Measurements from ENCODE around the gene KLF1. TPM values are rescaled to one million over a fixed set of nuclear protein-coding genes. Genes with fewer than 3 reads are reported as not detected.
"Not testable (repeated sequence)": the region's sequence is repeated elsewhere in the genome, so short reads cannot be mapped to it uniquely, and the experiment has no call there.

The KLF1 gene
- total and polyA plus RNA-seq, 2 donors (not counting 1 experiment from before 2014, with no cell fraction given), result not detected

DNA sequence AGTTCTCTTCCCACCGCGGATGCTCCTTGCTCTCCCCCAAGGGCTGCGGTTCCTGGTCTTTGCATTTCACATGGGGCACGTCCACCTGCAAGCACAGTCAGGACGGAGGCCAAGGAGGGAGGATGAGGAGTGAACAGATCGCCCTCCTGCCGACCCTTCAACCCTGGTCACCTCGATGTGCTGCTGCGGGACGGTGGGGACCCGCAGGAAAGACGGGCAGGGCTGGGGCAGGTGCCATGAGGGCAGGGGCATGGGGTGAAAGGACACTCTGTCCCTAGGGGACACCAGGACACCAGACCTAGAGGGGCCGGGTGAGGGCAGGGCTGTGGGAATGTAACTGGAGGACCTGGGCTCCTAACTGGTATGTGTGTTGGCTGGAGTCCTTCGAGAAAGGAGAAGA is 31.3 kb upstream of the KLF1 start:
- Histone ChIP-seq H3K4me1 (ENCODE audit: control insufficient read depth, extremely low read depth, insufficient read depth, low read length) (peaks cover 3% of the 10 kb centered on the region), H3K27ac (ENCODE audit: insufficient read depth, low read length) (no peak overlapping the region), H2AFZ (ENCODE audit: low read length) (no peak overlapping the region), H4K20me1 (ENCODE audit: control insufficient read depth, extremely low read depth, insufficient read depth, low read length) (no peaks in the 10 kb centered on the region), H3K36me3 (ENCODE audit: control insufficient read depth, insufficient read depth, low read length) (peaks cover 3% of the 10 kb centered on the region), H3K79me2 (ENCODE audit: control insufficient read depth, insufficient read depth, low read length) (no peaks in the 10 kb centered on the region), H3K27me3 (ENCODE audit: control insufficient read depth, insufficient read depth, low read length) (no peaks in the 10 kb centered on the region), H3K4me3 (replicated peaks in 1 of 4; ENCODE audit: control extremely low read depth in 1 of 4, insufficient read depth in 1 of 4, low read depth in 3 of 4, low read length in 4 of 4) (no peak overlapping the region), H3K9ac (ENCODE audit: insufficient read depth, low read length) (no peak overlapping the region), H3K4me2 (ENCODE audit: extremely low read depth, insufficient read depth, low read length) (no peak overlapping the region), H3K9me3 (ENCODE audit: control insufficient read depth, insufficient read depth, low read depth, low read length) (no peaks in the 10 kb centered on the region)
- TF ChIP-seq, protein P1, sequence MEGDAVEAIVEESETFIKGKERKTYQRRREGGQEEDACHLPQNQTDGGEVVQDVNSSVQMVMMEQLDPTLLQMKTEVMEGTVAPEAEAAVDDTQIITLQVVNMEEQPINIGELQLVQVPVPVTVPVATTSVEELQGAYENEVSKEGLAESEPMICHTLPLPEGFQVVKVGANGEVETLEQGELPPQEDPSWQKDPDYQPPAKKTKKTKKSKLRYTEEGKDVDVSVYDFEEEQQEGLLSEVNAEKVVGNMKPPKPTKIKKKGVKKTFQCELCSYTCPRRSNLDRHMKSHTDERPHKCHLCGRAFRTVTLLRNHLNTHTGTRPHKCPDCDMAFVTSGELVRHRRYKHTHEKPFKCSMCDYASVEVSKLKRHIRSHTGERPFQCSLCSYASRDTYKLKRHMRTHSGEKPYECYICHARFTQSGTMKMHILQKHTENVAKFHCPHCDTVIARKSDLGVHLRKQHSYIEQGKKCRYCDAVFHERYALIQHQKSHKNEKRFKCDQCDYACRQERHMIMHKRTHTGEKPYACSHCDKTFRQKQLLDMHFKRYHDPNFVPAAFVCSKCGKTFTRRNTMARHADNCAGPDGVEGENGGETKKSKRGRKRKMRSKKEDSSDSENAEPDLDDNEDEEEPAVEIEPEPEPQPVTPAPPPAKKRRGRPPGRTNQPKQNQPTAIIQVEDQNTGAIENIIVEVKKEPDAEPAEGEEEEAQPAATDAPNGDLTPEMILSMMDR (conservative IDR thresholded peaks at IDR 0.05 in 1 of 2, IDR thresholded peaks at IDR 0.05 in 1 of 2; ENCODE audit: low read depth in 1 of 2, low read length in 2 of 2), result no peak
- no peak for DNase-seq (ENCODE audit: low read depth in 2 of 2)

DNA sequence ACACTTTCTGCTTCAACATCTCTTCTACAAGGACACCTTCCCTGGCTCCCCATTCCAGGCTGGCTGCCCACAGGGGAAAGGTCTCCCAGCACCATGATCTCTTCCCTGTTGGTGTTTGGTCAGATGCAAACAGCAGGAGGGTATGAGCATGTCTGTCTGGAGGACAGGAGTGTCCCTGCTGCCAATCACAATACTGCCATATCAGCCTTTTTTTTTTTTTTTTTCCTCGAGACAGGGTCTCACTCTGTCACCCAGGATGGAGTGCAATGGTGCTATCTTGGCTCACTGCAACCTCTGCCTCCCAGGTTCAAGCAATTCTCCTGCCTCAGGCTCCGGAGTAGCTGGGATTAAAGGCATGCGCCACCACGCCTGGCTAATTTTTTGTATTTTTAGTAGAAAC is 28.9 kb upstream of the KLF1 start:
- not testable (repeated sequence) for H3K27me3 ChIP-seq (ENCODE audit: control insufficient read depth, insufficient read depth, low read length); H3K27ac ChIP-seq (ENCODE audit: insufficient read depth, low read length); DNase-seq (ENCODE audit: low read depth in 2 of 2); H2AFZ ChIP-seq (ENCODE audit: low read length); H3K9me3 ChIP-seq (ENCODE audit: control insufficient read depth, insufficient read depth, low read depth, low read length); H3K36me3 ChIP-seq (ENCODE audit: control insufficient read depth, insufficient read depth, low read length); H3K4me1 ChIP-seq (ENCODE audit: control insufficient read depth, extremely low read depth, insufficient read depth, low read length); H3K79me2 ChIP-seq (ENCODE audit: control insufficient read depth, insufficient read depth, low read length); H3K4me2 ChIP-seq (ENCODE audit: extremely low read depth, insufficient read depth, low read length); H3K9ac ChIP-seq (ENCODE audit: insufficient read depth, low read length); H3K4me3 ChIP-seq (replicated peaks in 1 of 4; ENCODE audit: control extremely low read depth in 1 of 4, insufficient read depth in 1 of 4, low read depth in 3 of 4, low read length in 4 of 4); H4K20me1 ChIP-seq (ENCODE audit: control insufficient read depth, extremely low read depth, insufficient read depth, low read length)

DNA sequence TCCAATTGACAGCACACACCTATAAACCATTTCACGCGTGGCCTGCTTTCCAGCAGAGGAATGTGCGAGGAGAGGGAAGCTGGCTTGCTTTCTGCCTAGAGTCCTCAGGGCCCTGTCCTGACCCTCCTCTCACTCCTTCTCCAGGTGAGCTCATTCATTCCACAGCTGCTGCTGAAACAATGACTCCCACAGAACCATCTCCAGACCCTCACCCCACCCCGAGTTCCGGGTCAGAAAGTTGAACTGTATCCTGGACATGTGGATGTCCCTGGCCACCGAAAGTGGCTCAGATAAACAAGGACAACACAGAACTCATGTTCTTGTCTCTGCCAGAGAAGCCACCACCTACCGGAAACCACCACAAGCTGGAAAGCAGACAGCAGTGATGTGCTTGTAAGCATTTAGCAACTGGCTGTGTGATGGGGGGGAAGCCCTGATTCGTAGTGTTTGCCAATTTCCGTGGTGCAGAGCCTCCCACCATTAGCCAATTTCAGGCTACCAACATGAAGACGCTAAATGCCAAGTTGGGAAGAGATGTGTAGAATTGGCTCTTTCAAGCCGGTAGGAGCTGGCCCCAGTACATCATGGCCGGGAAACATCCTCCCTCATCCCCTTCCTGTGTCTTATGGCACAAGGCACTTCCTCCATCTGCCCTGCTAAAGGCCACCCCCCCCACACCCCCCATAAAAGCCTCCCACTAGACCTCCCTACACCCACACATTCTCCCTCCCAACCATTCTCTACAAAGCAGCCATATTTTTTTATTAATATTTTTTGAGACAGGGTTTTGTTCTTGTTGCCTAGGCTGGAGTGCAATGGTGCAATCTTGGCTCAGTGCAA is 27.1 kb upstream of the KLF1 start:
- H3K36me3 ChIP-seq (ENCODE audit: control insufficient read depth, insufficient read depth, low read length), result no peaks in the 10 kb centered on the region
- no peaks in the 10 kb centered on the region for H3K27me3 ChIP-seq (ENCODE audit: control insufficient read depth, insufficient read depth, low read length)
- no peaks in the 10 kb centered on the region for H3K9me3 ChIP-seq (ENCODE audit: control insufficient read depth, insufficient read depth, low read depth, low read length)
- peak overlapping the region; percentile 2 for H2AFZ ChIP-seq (ENCODE audit: low read length)
- no peak overlapping the region for H3K4me2 ChIP-seq (ENCODE audit: extremely low read depth, insufficient read depth, low read length)
- peaks cover 8% of the 10 kb centered on the region for H3K4me1 ChIP-seq (ENCODE audit: control insufficient read depth, extremely low read depth, insufficient read depth, low read length)
- peak; percentile 37 to 43 for DNase-seq (ENCODE audit: low read depth in 2 of 2)
- TF ChIP-seq EZH2 (IDR thresholded peaks at IDR 0.05; ENCODE audit: low read length, missing control alignments), result no peak
- TF ChIP-seq, protein P1 (conservative IDR thresholded peaks at IDR 0.05 in 1 of 2, IDR thresholded peaks at IDR 0.05 in 1 of 2; ENCODE audit: low read depth in 1 of 2, low read length in 2 of 2), result no peak
- H3K9ac ChIP-seq (ENCODE audit: insufficient read depth, low read length), result no peak overlapping the region
- no peak overlapping the region for H3K27ac ChIP-seq (ENCODE audit: insufficient read depth, low read length)
- H3K4me3 ChIP-seq (replicated peaks in 1 of 4; ENCODE audit: control extremely low read depth in 1 of 4, insufficient read depth in 1 of 4, low read depth in 3 of 4, low read length in 4 of 4), result no peak overlapping the region
- H3K79me2 ChIP-seq (ENCODE audit: control insufficient read depth, insufficient read depth, low read length), result no peaks in the 10 kb centered on the region
- H4K20me1 ChIP-seq (ENCODE audit: control insufficient read depth, extremely low read depth, insufficient read depth, low read length), result no peaks in the 10 kb centered on the region
